Liver (tissue), 9 donors: ENCODE results near the gene PCDHGC4. TPM values are rescaled to one million over a fixed set of nuclear protein-coding genes. Genes with fewer than 3 reads are reported as not detected.

Source experiments
- DNase-seq: peaks from one replicate; pipeline ENCODE4 v3.0.0-alpha.2; 2017; ENCODE audit warnings: low spot score
- H3K27ac ChIP-seq, 2 donors: one replicate each; pipeline ENCODE4 v1.7.0; 2013; ENCODE audit warnings: inconsistent platforms in 2 of 2, low read length in 2 of 2, control low read depth in 1 of 2, low read depth in 1 of 2, mild to moderate bottlenecking in 1 of 2
- H3K27me3 ChIP-seq, 4 donors: one replicate each; pipeline versions ENCODE4 v1.6.1 to v1.7.0; 2013; ENCODE audit warnings: low read length in 3 of 4, inconsistent platforms in 1 of 4, mild to moderate bottlenecking in 1 of 4, moderate library complexity in 1 of 4; ENCODE audit not compliant: control insufficient read depth in 4 of 4, insufficient read depth in 4 of 4
- H3K36me3 ChIP-seq, 4 donors: one replicate each; pipeline versions ENCODE4 v1.6.1 to v1.7.0; 2013; ENCODE audit warnings: low read length in 3 of 4, mild to moderate bottlenecking in 3 of 4, low read depth in 1 of 4, moderate library complexity in 1 of 4; ENCODE audit not compliant: control insufficient read depth in 4 of 4, insufficient read depth in 3 of 4
- H3K4me1 ChIP-seq, 4 donors: one replicate each; pipeline versions ENCODE4 v1.6.1 to v1.7.0; 2013; ENCODE audit warnings: low read length in 3 of 4, mild to moderate bottlenecking in 3 of 4, moderate library complexity in 1 of 4; ENCODE audit not compliant: control insufficient read depth in 4 of 4, insufficient read depth in 4 of 4
- H3K4me3 ChIP-seq, 3 donors: one replicate each; pipeline versions ENCODE4 v1.6.1 to v1.7.0; 2013; ENCODE audit warnings: low read length in 3 of 3, control low read depth in 1 of 3, low read depth in 1 of 3, mild to moderate bottlenecking in 1 of 3
- H3K9ac ChIP-seq, 2 donors: one replicate each; pipeline ENCODE4 v1.7.0; 2013; ENCODE audit warnings: low read length in 2 of 2, mild to moderate bottlenecking in 2 of 2, moderate library complexity in 2 of 2, control low read depth in 1 of 2, low read depth in 1 of 2
- H3K9me3 ChIP-seq, 4 donors: one replicate each; pipeline versions ENCODE4 v1.6.1 to v1.7.0; 2013; ENCODE audit warnings: low read length in 3 of 4; ENCODE audit not compliant: control insufficient read depth in 4 of 4
- FOXA1 ChIP-seq: IDR thresholded peaks from 2 replicates; pipeline ENCODE4 v1.6.1; 2016; ENCODE audit warnings: antibody characterized with exemption
- FOXA2 ChIP-seq: IDR thresholded peaks from 2 replicates; pipeline ENCODE4 v1.6.1; 2016; ENCODE audit warnings: antibody characterized with exemption
- HNF4A ChIP-seq, 2 donors: conservative IDR thresholded peaks; 2 replicates each; pipeline ENCODE4 v1.6.1; 2016; ENCODE audit warnings: antibody characterized with exemption in 2 of 2, mild to moderate bottlenecking in 2 of 2
- HNF4G ChIP-seq: IDR thresholded peaks from 2 replicates; pipeline ENCODE4 v1.6.1; 2016; ENCODE audit warnings: antibody characterized with exemption
- JUND ChIP-seq, 2 donors: IDR thresholded peaks; 2 replicates each; pipeline ENCODE4 v1.6.1; 2016; ENCODE audit warnings: antibody characterized with exemption in 2 of 2
- MAX ChIP-seq: IDR thresholded peaks from 2 replicates; pipeline ENCODE4 v1.6.1; 2016; ENCODE audit warnings: antibody characterized with exemption
- NR2F2 ChIP-seq: IDR thresholded peaks from 2 replicates; pipeline ENCODE4 v1.6.1; 2016; ENCODE audit warnings: antibody characterized with exemption
- RAD21 ChIP-seq, 2 donors: IDR thresholded peaks; 2 replicates each; pipeline ENCODE4 v1.6.1; 2016; ENCODE audit warnings: antibody characterized with exemption in 2 of 2, mild to moderate bottlenecking in 2 of 2
- TAF1 ChIP-seq: conservative IDR thresholded peaks from 2 replicates; pipeline ENCODE4 v1.6.1; 2016; ENCODE audit warnings: antibody characterized with exemption, mild to moderate bottlenecking
- YY1 ChIP-seq: IDR thresholded peaks from 2 replicates; pipeline ENCODE4 v1.6.1; 2016; ENCODE audit warnings: antibody characterized with exemption, mild to moderate bottlenecking
- WGBS: extraction: QIAGEN DNeasy Blood & Tissue Kit; methylation state at CpG from one replicate; pipeline ENCODE4 v1.1.7; 2013; 5-methylcytosine and 5-hydroxymethylcytosine counted together
- polyA plus RNA-seq, 2 donors: library from polyadenylated mRNA; stranded (reverse) in 1 of 2; unstranded in 1 of 2; fragments of 200-250 nt in 1 of 2; fragments of >200 nt in 1 of 2; fragmentation: Nextera tagmentation in 1 of 2; extraction: Ambion mirVana in 1 of 2; gene quantifications; one replicate each; pipeline versions ENCODE4 v1.2.1 to v1.2.3, GENCODE V29; 2013 to 2015
- total RNA-seq, 2 donors: library from RNA; depleted of rRNA; stranded (reverse); fragments of >200 nt; gene quantifications; one replicate each; pipeline ENCODE4 v1.2.3, GENCODE V29; 2014
- TF ChIP-seq, protein P1 (sequence below): IDR thresholded peaks from 2 replicates; pipeline ENCODE4 v1.6.1; 2016; ENCODE audit warnings: antibody characterized with exemption
- TF ChIP-seq, protein P2 (sequence below): fragments of 150-350 bp; IDR thresholded peaks from 2 replicates; pipeline ENCODE4 v1.5.1; 2017; ENCODE audit warnings: improper control_type of control experiment, low read depth, low read length; ENCODE audit not compliant: missing input control
- TF ChIP-seq, protein P3 (sequence below): IDR thresholded peaks from 2 replicates; pipeline ENCODE4 v1.6.1; 2016; ENCODE audit warnings: antibody characterized with exemption
- donor health status: healthy.
- donor health status: healthy.
- donor health status: healthy.
- donor health status: healthy.
- donor health status: healthy.

Gene PCDHGC4
- total and polyA plus RNA-seq, 4 donors, result 0.33 to 1.4 TPM; not detected in 2

DNA sequence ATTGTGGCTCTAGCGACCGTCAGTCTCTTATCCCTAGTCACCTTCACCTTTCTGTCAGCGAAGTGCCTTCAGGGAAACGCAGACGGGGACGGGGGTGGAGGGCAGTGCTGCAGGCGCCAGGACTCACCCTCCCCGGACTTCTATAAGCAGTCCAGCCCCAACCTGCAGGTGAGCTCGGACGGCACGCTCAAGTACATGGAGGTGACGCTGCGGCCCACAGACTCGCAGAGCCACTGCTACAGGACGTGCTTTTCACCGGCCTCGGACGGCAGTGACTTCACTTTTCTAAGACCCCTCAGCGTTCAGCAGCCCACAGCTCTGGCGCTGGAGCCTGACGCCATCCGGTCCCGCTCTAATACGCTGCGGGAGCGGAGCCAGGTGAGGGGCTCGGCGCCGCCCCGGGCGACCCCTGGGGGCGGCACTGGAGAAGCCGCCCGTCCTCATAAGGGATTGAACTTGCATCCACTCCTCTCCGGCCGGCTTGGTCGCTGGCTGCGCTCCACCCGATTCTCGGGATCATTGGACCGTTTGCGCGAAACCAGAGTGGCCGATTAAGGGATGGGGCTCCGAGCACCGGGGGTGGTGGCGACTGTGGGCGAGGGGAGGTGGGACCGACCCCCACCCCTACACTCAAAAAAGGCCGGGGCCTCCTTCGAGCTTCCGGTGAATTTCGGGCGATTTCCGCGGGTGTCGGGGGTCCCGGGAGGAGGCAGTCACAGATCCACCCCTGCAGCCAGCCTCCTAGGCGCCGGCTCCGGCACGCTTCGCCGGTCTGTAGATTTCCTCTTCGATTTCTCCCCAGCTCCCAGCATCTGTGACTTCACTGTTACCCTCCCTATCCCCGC is 6.7 kb downstream of the PCDHGC4 start:
- H3K36me3 ChIP-seq, result no peaks in the 10 kb centered on the region
- 28% methylated on average over 66 of the region's 66 CpGs for WGBS
- peaks cover 0 to 2% (median 0%) of the 10 kb centered on the region in 4 donors for H3K9me3 ChIP-seq
- no peaks in the 10 kb centered on the region for H3K27me3 ChIP-seq
- no peak for DNase-seq
- H3K4me1 ChIP-seq, result peaks cover 0 to 9% (median 4%) of the 10 kb centered on the region in 4 donors
- no peak overlapping the region for H3K9ac ChIP-seq
- no peak overlapping the region for H3K27ac ChIP-seq
- TF ChIP-seq HNF4A (conservative IDR thresholded peaks at IDR 0.05) (no peak), NR2F2 (no peak), MAX (no peak), HNF4G (no peak), JUND (IDR thresholded peaks at IDR 0.05) (no peak), FOXA2 (no peak)
- TF ChIP-seq, protein P1, sequence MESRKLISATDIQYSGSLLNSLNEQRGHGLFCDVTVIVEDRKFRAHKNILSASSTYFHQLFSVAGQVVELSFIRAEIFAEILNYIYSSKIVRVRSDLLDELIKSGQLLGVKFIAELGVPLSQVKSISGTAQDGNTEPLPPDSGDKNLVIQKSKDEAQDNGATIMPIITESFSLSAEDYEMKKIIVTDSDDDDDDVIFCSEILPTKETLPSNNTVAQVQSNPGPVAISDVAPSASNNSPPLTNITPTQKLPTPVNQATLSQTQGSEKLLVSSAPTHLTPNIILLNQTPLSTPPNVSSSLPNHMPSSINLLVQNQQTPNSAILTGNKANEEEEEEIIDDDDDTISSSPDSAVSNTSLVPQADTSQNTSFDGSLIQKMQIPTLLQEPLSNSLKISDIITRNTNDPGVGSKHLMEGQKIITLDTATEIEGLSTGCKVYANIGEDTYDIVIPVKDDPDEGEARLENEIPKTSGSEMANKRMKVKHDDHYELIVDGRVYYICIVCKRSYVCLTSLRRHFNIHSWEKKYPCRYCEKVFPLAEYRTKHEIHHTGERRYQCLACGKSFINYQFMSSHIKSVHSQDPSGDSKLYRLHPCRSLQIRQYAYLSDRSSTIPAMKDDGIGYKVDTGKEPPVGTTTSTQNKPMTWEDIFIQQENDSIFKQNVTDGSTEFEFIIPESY, result no peak
- H3K4me3 ChIP-seq, result peak overlapping the region in 1 of 3 donors; percentile 5

GRCh38 chr5:141492168-141492885 is 7.5 kb downstream of the PCDHGC4 start:
- H3K27me3 ChIP-seq, result no peaks in the 10 kb centered on the region
- H3K4me3 ChIP-seq, result peak overlapping the region in 1 of 3 donors; percentile 5
- no peaks in the 10 kb centered on the region for H3K36me3 ChIP-seq
- WGBS, result 24% methylated on average over 68 of the region's 68 CpGs
- no peak for DNase-seq
- H3K27ac ChIP-seq, result no peak overlapping the region
- no peak overlapping the region for H3K9ac ChIP-seq
- peaks cover 0 to 2% (median 0%) of the 10 kb centered on the region in 4 donors for H3K9me3 ChIP-seq
- no peak for TF ChIP-seq YY1
- no peak for TF ChIP-seq HNF4A (conservative IDR thresholded peaks at IDR 0.05)
- no peak for TF ChIP-seq TAF1
- TF ChIP-seq, protein P2, sequence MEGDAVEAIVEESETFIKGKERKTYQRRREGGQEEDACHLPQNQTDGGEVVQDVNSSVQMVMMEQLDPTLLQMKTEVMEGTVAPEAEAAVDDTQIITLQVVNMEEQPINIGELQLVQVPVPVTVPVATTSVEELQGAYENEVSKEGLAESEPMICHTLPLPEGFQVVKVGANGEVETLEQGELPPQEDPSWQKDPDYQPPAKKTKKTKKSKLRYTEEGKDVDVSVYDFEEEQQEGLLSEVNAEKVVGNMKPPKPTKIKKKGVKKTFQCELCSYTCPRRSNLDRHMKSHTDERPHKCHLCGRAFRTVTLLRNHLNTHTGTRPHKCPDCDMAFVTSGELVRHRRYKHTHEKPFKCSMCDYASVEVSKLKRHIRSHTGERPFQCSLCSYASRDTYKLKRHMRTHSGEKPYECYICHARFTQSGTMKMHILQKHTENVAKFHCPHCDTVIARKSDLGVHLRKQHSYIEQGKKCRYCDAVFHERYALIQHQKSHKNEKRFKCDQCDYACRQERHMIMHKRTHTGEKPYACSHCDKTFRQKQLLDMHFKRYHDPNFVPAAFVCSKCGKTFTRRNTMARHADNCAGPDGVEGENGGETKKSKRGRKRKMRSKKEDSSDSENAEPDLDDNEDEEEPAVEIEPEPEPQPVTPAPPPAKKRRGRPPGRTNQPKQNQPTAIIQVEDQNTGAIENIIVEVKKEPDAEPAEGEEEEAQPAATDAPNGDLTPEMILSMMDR, result no peak
- no peak for TF ChIP-seq FOXA2
- TF ChIP-seq, protein P3, sequence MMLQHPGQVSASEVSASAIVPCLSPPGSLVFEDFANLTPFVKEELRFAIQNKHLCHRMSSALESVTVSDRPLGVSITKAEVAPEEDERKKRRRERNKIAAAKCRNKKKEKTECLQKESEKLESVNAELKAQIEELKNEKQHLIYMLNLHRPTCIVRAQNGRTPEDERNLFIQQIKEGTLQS, result no peak
- no peak for TF ChIP-seq RAD21 (IDR thresholded peaks at IDR 0.05)
- TF ChIP-seq MAX, result no peak
- no peak for TF ChIP-seq JUND (IDR thresholded peaks at IDR 0.05)
- TF ChIP-seq FOXA1, result no peak
- peaks cover 0 to 9% (median 4%) of the 10 kb centered on the region in 4 donors for H3K4me1 ChIP-seq
